DOHH2 (cell line): ENCODE results near the gene RAVER1.
A peak's percentile ranks its signal among the peaks of the same experiment; 100 is the strongest.
"Not testable (repeated sequence)": the region's sequence is repeated elsewhere in the genome, so short reads cannot be mapped to it uniquely, and the experiment has no call there.

ENCODE experiments used
- H3F3A ChIP-seq: fragments of 200-600 bp; sonication (generic), shearing (Covaris generic); 2 replicates; pipeline ENCODE4 v1.6.0; 2016; ENCODE audit warnings: antibody characterized with exemption, mild to moderate bottlenecking; ENCODE audit not compliant: control insufficient read depth, insufficient read depth
- H3K27ac ChIP-seq: fragments of 200-600 bp; sonication (generic); 2 replicates; pipeline ENCODE4 v1.5.1; 2014; ENCODE audit warnings: low read depth, mild to moderate bottlenecking, low read length, moderate library complexity
- H3K27me3 ChIP-seq: fragments of 200-600 bp; sonication (generic); 2 replicates; pipeline ENCODE4 v1.6.1; 2014; ENCODE audit warnings: mild to moderate bottlenecking, low read length, mixed read lengths; ENCODE audit not compliant: control insufficient read depth
- H3K36me3 ChIP-seq: fragments of 200-600 bp; sonication (generic); 2 replicates; pipeline ENCODE4 v1.6.1; 2014; ENCODE audit warnings: mild to moderate bottlenecking, low read length, moderate library complexity, mixed read lengths; ENCODE audit not compliant: control insufficient read depth
- H3K4me1 ChIP-seq: fragments of 200-600 bp; sonication (generic); 2 replicates; pipeline ENCODE4 v1.6.1; 2014; ENCODE audit warnings: mild to moderate bottlenecking, low read length, mixed read lengths; ENCODE audit not compliant: control insufficient read depth
- H3K4me2 ChIP-seq: fragments of 200-600 bp; sonication (generic); 2 replicates; pipeline ENCODE4 v1.6.0; 2014; ENCODE audit warnings: mild to moderate bottlenecking, low read length, moderate library complexity
- H3K4me3 ChIP-seq: fragments of 200-600 bp; sonication (generic); 2 replicates; pipeline ENCODE4 v1.5.1; 2014; ENCODE audit warnings: mild to moderate bottlenecking, low read length, mixed read lengths
- H3K79me2 ChIP-seq: fragments of 200-600 bp; sonication (generic); 2 replicates; pipeline ENCODE4 v1.6.1; 2014; ENCODE audit warnings: mild to moderate bottlenecking, low read length, mixed read lengths; ENCODE audit not compliant: control insufficient read depth
- H3K9me2 ChIP-seq: fragments of 200-600 bp; sonication (generic); replicated peaks from 2 replicates; pipeline ENCODE4 v1.6.1; 2014; ENCODE audit warnings: mild to moderate bottlenecking, low read length, mixed read lengths; ENCODE audit not compliant: control insufficient read depth
- H3K9me3 ChIP-seq: fragments of 200-600 bp; sonication (generic); 2 replicates; pipeline ENCODE4 v1.6.1; 2014; ENCODE audit warnings: antibody characterized with exemption, low read length, mixed read lengths; ENCODE audit not compliant: control insufficient read depth, insufficient read depth
- H4K20me1 ChIP-seq: fragments of 200-600 bp; sonication (generic); 2 replicates; pipeline ENCODE4 v1.6.0; 2014; ENCODE audit warnings: low read depth, mild to moderate bottlenecking, antibody characterized with exemption, low read length, moderate library complexity; ENCODE audit not compliant: control insufficient read depth, insufficient read depth
- CTCF ChIP-seq: fragments of 200-600 bp; sonication (generic); IDR thresholded peaks from one replicate; pipeline ENCODE4 v1.5.1; 2014; ENCODE audit warnings: antibody characterized with exemption, mild to moderate bottlenecking, low read depth, low read length; ENCODE audit not compliant: poor library complexity, severe bottlenecking
- EZH2phosphoT487 ChIP-seq: fragments of 200-600 bp; sonication (generic); IDR thresholded peaks from 2 replicates; pipeline ENCODE4 v1.6.1; 2017; ENCODE audit warnings: borderline replicate concordance, mild to moderate bottlenecking, antibody characterized with exemption, low read length, moderate library complexity, mixed read lengths

Gene RAVER1

DNA sequence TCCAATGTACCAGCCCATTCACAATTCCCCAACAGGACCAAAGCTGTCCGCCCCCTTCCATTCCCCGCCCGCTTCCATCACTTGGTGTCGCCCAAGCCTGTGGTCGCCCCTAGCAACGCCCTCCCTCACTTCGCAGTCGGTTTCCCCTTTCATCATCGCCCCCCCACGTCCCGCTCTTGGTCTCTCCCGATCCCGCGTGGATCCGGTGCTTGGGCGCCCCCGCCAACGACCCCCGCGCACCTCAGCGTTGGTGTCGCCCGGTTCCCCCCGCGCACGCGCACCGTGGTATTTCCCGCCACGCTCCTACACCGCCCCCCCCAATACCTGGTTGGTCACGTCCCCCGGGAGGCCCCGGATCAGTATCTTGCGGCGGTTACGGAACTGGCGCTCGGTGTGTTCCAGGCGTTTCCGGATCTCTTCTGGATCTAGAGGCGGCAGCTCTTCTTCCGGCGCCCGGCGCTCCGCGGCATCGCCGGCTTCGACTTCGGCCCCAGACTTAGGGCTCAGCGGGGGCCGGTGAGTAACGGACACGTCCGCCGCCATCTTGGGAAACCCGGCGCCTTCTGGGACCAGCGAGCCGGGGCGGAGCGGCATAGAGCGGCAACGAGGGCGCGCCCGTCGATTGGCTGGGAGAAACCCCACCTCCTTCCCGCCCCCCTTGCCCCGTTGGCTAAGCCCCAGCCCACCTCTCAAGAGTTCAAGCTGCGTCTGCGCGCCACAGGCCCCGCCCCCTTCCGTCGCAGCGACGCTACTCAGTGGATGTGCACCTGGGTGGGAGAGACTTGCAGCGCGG is at the start of gene RAVER1:
TSS of gene RAVER1 (minus strand) at position 565 of the 793 bp plus-strand sequence. CDS start at position 543, 22 bp downstream.
- Histone ChIP-seq H3F3A (no peaks in the 10 kb centered on the region; the same call in 1 of the 2 replicates), H3K27me3 (no peaks in the 10 kb centered on the region), H3K27ac (peak within 1 kb of the TSS; percentile 80), H3K79me2 (peaks cover 61% of the 10 kb centered on the region), H4K20me1 (peaks cover 18% of the 10 kb centered on the region), H3K4me3 (peak within 1 kb of the TSS; percentile 91), H3K4me2 (peak within 1 kb of the TSS; percentile 91), H3K4me1 (peaks cover 28% of the 10 kb centered on the region), H3K36me3 (peaks cover 46% of the 10 kb centered on the region), H3K9me3 (no peaks in the 10 kb centered on the region), H3K9me2 (no peaks in the 10 kb centered on the region)
- no peak for TF ChIP-seq EZH2phosphoT487
- TF ChIP-seq CTCF, result peak; percentile 0

- H3K27ac ChIP-seq, H3K9me3 ChIP-seq, H3K9me2 ChIP-seq, H3K4me3 ChIP-seq, H3K36me3 ChIP-seq, H3K27me3 ChIP-seq, H3K4me2 ChIP-seq, H3F3A ChIP-seq, H4K20me1 ChIP-seq: not testable (repeated sequence)
- H3K79me2 ChIP-seq, result peaks cover 21% of the 10 kb centered on the region
- peaks cover 16% of the 10 kb centered on the region for H3K4me1 ChIP-seq
Observed at GRCh38 chr19:10383223-10383499, 49.8 kb upstream of the RAVER1 start.

DNA sequence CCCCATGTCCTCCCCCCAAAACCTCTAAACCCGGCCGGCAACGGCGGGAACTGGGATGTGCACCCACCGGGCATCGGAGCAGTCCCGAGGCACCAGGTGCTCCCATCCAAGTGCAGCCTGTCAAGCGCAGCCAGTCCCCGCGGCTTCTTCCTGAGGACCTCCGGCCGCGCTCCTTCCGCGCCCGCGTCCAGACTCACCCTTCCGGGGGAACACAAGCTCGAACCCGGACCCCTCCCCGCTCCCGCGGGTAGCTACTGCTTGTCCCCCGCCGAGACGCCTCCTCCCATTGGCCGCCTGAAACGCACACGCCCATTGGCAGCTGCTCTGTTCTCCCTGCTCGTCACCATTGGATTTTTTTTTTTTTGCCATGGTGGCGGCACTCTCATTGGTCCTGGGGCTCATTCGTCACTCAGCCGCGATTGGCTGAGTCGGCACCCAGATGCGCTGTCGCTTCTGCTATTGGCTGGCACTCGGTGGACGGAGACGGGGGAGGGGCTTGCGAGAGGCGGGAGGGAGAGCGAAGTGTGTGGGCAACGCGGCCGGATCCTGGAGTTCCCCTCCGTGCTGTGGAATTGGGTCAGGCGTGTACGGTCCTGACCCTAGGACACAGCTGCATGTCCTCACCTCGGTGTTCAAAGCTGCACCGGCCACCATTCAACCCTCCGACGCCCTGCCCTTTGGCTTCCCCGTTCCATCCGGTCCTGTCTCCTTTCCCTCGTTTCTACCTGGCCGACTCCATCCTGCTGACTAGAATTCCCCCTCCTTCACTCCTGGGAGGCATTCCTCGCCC is 47.2 kb upstream of the RAVER1 start, which contains the start of gene TYK2:
TSS of gene TYK2 (minus strand) at position 260 of the 790 bp plus-strand sequence. CDS start 2,166 bp downstream, outside the sequence.
- H3K27ac ChIP-seq, result peak within 1 kb of the TSS; percentile 58
- H3K36me3 ChIP-seq, result peaks cover 17% of the 10 kb centered on the region
- H4K20me1 ChIP-seq, result no peaks in the 10 kb centered on the region
- no peaks in the 10 kb centered on the region for H3K9me2 ChIP-seq
- peaks cover 13% of the 10 kb centered on the region for H3K4me1 ChIP-seq
- peak within 1 kb of the TSS; percentile 89 for H3K4me2 ChIP-seq
- H3K4me3 ChIP-seq, result peak within 1 kb of the TSS; percentile 98
- peaks cover 27% of the 10 kb centered on the region for H3K79me2 ChIP-seq
- H3K9me3 ChIP-seq, result no peaks in the 10 kb centered on the region
- no peaks in the 10 kb centered on the region for H3F3A ChIP-seq
- TF ChIP-seq EZH2phosphoT487 (no peak), CTCF (no peak)
- no peaks in the 10 kb centered on the region for H3K27me3 ChIP-seq
